MM.1S (cell line): ENCODE results near the gene UNC13A.

ENCODE experiments used
- DNase-seq: peaks from one replicate; pipeline ENCODE4 v3.0.0-alpha.2; 2015
- H2AFZ ChIP-seq: fragments of 300-600 bp; sonication (generic); 2 replicates; pipeline ENCODE4 v1.6.0; 2016; ENCODE audit warnings: antibody characterized with exemption, low read length
- H3F3A ChIP-seq: fragments of 300-600 bp; sonication (generic); 2 replicates; pipeline ENCODE4 v1.6.1; 2016; ENCODE audit warnings: mild to moderate bottlenecking, antibody characterized with exemption, low read length, moderate library complexity, mixed read lengths; ENCODE audit not compliant: insufficient read depth
- H3K27ac ChIP-seq: fragments of 300-600 bp; sonication (generic); 2 replicates; pipeline ENCODE4 v1.5.1; 2016; ENCODE audit warnings: mild to moderate bottlenecking, low read length
- H3K27me3 ChIP-seq: fragments of 300-600 bp; sonication (generic); replicated peaks from 2 replicates; pipeline ENCODE4 v1.6.0; 2016; ENCODE audit warnings: low read length; ENCODE audit not compliant: insufficient read depth
- H3K36me3 ChIP-seq: fragments of 300-600 bp; sonication (generic); replicated peaks from 2 replicates; pipeline ENCODE4 v1.6.1; 2016; ENCODE audit warnings: mild to moderate bottlenecking, low read length, mixed read lengths; ENCODE audit not compliant: insufficient read depth
- H3K4me1 ChIP-seq: fragments of 300-600 bp; sonication (generic); 2 replicates; pipeline ENCODE4 v1.6.1; 2016; ENCODE audit warnings: low read length, mixed read lengths
- H3K4me2 ChIP-seq: fragments of 300-600 bp; sonication (generic); 2 replicates; pipeline ENCODE4 v1.6.0; 2016; ENCODE audit warnings: low read depth, low read length
- H3K4me3 ChIP-seq: fragments of 300-600 bp; sonication (generic); 2 replicates; pipeline ENCODE4 v1.5.1; 2016; ENCODE audit warnings: low read length, mixed read lengths
- H3K79me2 ChIP-seq: fragments of 300-600 bp; sonication (generic); 2 replicates; pipeline ENCODE4 v1.6.1; 2016; ENCODE audit warnings: mixed run types, low read length, mixed read lengths
- H3K9ac ChIP-seq: fragments of 300-600 bp; sonication (generic); 2 replicates; pipeline ENCODE4 v1.6.1; 2016; ENCODE audit warnings: low read length, mixed read lengths
- H3K9me2 ChIP-seq: fragments of 300-600 bp; sonication (generic); replicated peaks from 2 replicates; pipeline ENCODE4 v1.6.1; 2016; ENCODE audit warnings: mild to moderate bottlenecking, low read length, mixed read lengths; ENCODE audit not compliant: insufficient read depth
- H3K9me3 ChIP-seq: fragments of 300-600 bp; sonication (generic); replicated peaks from 2 replicates; pipeline ENCODE4 v1.6.1; 2016; ENCODE audit warnings: mild to moderate bottlenecking, low read length, mixed read lengths; ENCODE audit not compliant: insufficient read depth
- H4K20me1 ChIP-seq: fragments of 300-600 bp; sonication (generic); 2 replicates; pipeline ENCODE4 v1.6.1; 2016; ENCODE audit warnings: mild to moderate bottlenecking, low read length, moderate library complexity, mixed read lengths; ENCODE audit not compliant: insufficient read depth
- EZH2 ChIP-seq: fragments of 300-600 bp; sonication (generic); optimal IDR thresholded peaks from 2 replicates; pipeline ENCODE3; 2017; ENCODE audit warnings: low read depth, mild to moderate bottlenecking, antibody characterized with exemption, low read length, mixed read lengths
- EZH2phosphoT487 ChIP-seq: fragments of 300-600 bp; sonication (generic); IDR thresholded peaks from 2 replicates; pipeline ENCODE4 v1.6.1; 2018; ENCODE audit warnings: antibody characterized with exemption, low read length
- TF ChIP-seq, protein P1 (sequence below): fragments of 300-600 bp; sonication (generic); IDR thresholded peaks from 2 replicates; pipeline ENCODE4 v1.5.1; 2016; ENCODE audit warnings: antibody characterized with exemption, low read length, mixed read lengths

UNC13A gene

DNA sequence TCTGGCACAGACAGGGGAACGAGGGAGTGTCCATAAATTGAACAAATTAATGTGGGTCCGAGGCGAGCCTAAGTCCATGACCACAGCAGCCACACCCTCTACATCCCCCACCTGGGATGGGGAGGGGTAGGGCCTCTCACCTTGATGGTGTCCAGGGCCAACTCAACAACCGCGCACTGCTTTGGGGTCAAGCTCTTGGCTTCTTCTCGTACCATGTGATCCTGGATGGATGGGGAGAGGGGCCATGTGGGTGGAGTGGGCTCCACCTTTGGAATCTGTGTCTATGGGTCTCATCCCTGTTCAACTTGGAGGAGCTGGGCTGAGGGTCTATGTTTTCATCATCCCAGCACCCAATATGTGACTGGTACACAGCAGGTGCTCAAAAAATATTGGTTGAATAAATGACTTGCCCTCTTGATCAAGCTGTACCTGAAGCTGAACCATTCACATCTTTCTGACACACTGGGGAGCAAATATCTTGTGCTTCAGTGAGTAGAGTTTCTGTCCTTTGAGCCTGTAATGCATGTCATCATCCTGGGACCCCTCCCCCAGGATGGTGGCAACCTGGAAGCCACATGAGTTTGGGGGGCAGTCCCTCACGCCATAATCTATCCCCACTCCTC is 69.8 kb downstream of the UNC13A start:
- Histone ChIP-seq H3K27me3 (peaks cover 71% of the 10 kb centered on the region), H3F3A (no peaks in the 10 kb centered on the region), H2AFZ (no peak overlapping the region), H3K36me3 (no peaks in the 10 kb centered on the region), H4K20me1 (no peaks in the 10 kb centered on the region), H3K9me2 (no peaks in the 10 kb centered on the region), H3K4me2 (no peak overlapping the region), H3K9me3 (no peaks in the 10 kb centered on the region), H3K4me1 (no peaks in the 10 kb centered on the region), H3K9ac (no peak overlapping the region), H3K27ac (no peak overlapping the region), H3K4me3 (no peak overlapping the region), H3K79me2 (no peaks in the 10 kb centered on the region)
- TF ChIP-seq EZH2 = no peak
- TF ChIP-seq EZH2phosphoT487 = no peak
- TF ChIP-seq, protein P1, sequence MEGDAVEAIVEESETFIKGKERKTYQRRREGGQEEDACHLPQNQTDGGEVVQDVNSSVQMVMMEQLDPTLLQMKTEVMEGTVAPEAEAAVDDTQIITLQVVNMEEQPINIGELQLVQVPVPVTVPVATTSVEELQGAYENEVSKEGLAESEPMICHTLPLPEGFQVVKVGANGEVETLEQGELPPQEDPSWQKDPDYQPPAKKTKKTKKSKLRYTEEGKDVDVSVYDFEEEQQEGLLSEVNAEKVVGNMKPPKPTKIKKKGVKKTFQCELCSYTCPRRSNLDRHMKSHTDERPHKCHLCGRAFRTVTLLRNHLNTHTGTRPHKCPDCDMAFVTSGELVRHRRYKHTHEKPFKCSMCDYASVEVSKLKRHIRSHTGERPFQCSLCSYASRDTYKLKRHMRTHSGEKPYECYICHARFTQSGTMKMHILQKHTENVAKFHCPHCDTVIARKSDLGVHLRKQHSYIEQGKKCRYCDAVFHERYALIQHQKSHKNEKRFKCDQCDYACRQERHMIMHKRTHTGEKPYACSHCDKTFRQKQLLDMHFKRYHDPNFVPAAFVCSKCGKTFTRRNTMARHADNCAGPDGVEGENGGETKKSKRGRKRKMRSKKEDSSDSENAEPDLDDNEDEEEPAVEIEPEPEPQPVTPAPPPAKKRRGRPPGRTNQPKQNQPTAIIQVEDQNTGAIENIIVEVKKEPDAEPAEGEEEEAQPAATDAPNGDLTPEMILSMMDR = no peak
- no peak for DNase-seq

DNA sequence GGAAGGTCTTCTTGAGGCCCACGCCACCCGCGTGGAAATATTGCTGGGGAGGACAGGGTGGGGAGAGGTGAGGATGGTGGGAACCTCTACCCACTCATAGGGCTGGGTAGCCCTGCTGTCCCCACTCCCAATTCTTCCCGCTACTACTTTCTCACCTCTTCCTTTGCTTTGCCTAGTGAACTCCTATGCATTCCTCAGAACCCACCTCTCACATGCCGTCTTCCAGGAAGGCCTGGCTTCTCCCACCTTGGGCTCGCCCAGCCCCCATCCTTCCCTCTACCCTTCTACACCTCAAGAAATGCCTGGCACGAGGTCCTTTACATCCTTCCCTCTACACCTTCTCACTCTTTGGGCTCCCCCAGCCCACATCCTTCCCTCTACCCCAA is 70.4 kb downstream of the UNC13A start:
- no peak overlapping the region for H2AFZ ChIP-seq
- no peaks in the 10 kb centered on the region for H3K36me3 ChIP-seq
- H4K20me1 ChIP-seq = no peaks in the 10 kb centered on the region
- H3K4me3 ChIP-seq = no peak overlapping the region
- no peak overlapping the region for H3K9ac ChIP-seq
- H3K9me3 ChIP-seq = no peaks in the 10 kb centered on the region
- TF ChIP-seq, protein P1 = no peak
- TF ChIP-seq EZH2 = no peak
- TF ChIP-seq EZH2phosphoT487 = no peak
- H3K4me1 ChIP-seq = no peaks in the 10 kb centered on the region
- no peak for DNase-seq
- H3K4me2 ChIP-seq = no peak overlapping the region
- H3F3A ChIP-seq = no peaks in the 10 kb centered on the region
- H3K9me2 ChIP-seq = no peaks in the 10 kb centered on the region
- no peaks in the 10 kb centered on the region for H3K79me2 ChIP-seq
- H3K27me3 ChIP-seq = peaks cover 77% of the 10 kb centered on the region
- H3K27ac ChIP-seq = no peak overlapping the region

- no peaks in the 10 kb centered on the region for H3K79me2 ChIP-seq
- TF ChIP-seq, protein P1 = no peak
- no peak for TF ChIP-seq EZH2phosphoT487
- no peak for TF ChIP-seq EZH2
- peaks cover 83% of the 10 kb centered on the region for H3K27me3 ChIP-seq
- no peaks in the 10 kb centered on the region for H3K9me2 ChIP-seq
- no peaks in the 10 kb centered on the region for H4K20me1 ChIP-seq
- H3K4me3 ChIP-seq = no peak overlapping the region
- no peaks in the 10 kb centered on the region for H3F3A ChIP-seq
- H3K36me3 ChIP-seq = no peaks in the 10 kb centered on the region
- no peaks in the 10 kb centered on the region for H3K9me3 ChIP-seq
- H3K27ac ChIP-seq = no peak overlapping the region
- no peak overlapping the region for H3K4me2 ChIP-seq
- H3K4me1 ChIP-seq = no peaks in the 10 kb centered on the region
- DNase-seq = no peak
- H3K9ac ChIP-seq = no peak overlapping the region
- H2AFZ ChIP-seq = no peak overlapping the region
Measured at GRCh38 chr19:17616961-17617806, 71.0 kb downstream of the UNC13A start.
